Right lobe of liver (tissue), 4 donors: ENCODE measurements around the gene NR1D1.

ENCODE experiments used
- CTCF ChIP-seq, 4 donors: fragments of 200-600 bp in 3 of 4; fragments of 450-650 bp in 1 of 4; IDR thresholded peaks; one replicate each; pipeline versions ENCODE4 v1.5.1 to v1.8.0; 2016 to 2022; ENCODE audit warnings: antibody characterized with exemption in 4 of 4, mild to moderate bottlenecking in 2 of 4
- POLR2A ChIP-seq: fragments of 450-650 bp; IDR thresholded peaks from one replicate; pipeline ENCODE4 v1.6.1; 2017; ENCODE audit warnings: antibody characterized with exemption, mild to moderate bottlenecking
- donor health status: DM: no; HTN: no; CAD: no.
- donor health status: DM: no; HTN: no; CAD: no.
- donor health status: DM: no; HTN: yes; CAD: no.

- no peak for TF ChIP-seq POLR2A
- TF ChIP-seq CTCF (IDR thresholded peaks at IDR 0.05) = no peak
Measured at GRCh38 chr17:40072040-40072734, 28.2 kb downstream of the NR1D1 start.
